Stimulated activated CD4-positive, alpha-beta T cell treated with anti-CD3 and anti-CD28 coated beads, Interleukin-2, amount 100 ng/mL, for 48 hours (primary cell): ENCODE data around the gene ENDOD1.
A peak's percentile ranks its signal among the peaks of the same experiment; 100 is the strongest.

Experiments used
- DNase-seq, 2 donors: peaks; one replicate each; pipeline ENCODE4 v3.0.0-alpha.2; 2020

The ENDOD1 gene

GRCh38 chr11:95078526-95078925, 11.1 kb upstream of the ENDOD1 start:
- DNase-seq: no peak

GRCh38 chr11:95081010-95081409, 8.6 kb upstream of the ENDOD1 start:
- DNase-seq: no peak

GRCh38 chr11:95081412-95081811, 8.2 kb upstream of the ENDOD1 start:
- DNase-seq: no peak

GRCh38 chr11:95082576-95083001, 7.1 kb upstream of the ENDOD1 start:
- no peak for DNase-seq

GRCh38 chr11:95084509-95084908, 5.1 kb upstream of the ENDOD1 start:
- DNase-seq: peak; percentile 33 to 41

GRCh38 chr11:95085117-95085816, 4.4 kb upstream of the ENDOD1 start:
- no peak for DNase-seq

- DNase-seq: no peak
Observed at GRCh38 chr11:95086151-95086550, 3.5 kb upstream of the ENDOD1 start.

- DNase-seq: no peak
Observed at GRCh38 chr11:95086836-95087570, 2.6 kb upstream of the ENDOD1 start.

GRCh38 chr11:95088946-95089619, 563 bp upstream of the ENDOD1 start:
- no peak for DNase-seq

GRCh38 chr11:95091663-95092180, 2.1 kb downstream of the ENDOD1 start:
- no peak for DNase-seq

GRCh38 chr11:95092549-95093324, 3.1 kb downstream of the ENDOD1 start:
- peak in 1 of 2 donors; percentile 36 for DNase-seq

- no peak for DNase-seq
Observed at GRCh38 chr11:95093548-95093947, 3.9 kb downstream of the ENDOD1 start.

- DNase-seq: no peak
Observed at GRCh38 chr11:95095858-95096587, 6.4 kb downstream of the ENDOD1 start.

GRCh38 chr11:95097209-95097608, 7.6 kb downstream of the ENDOD1 start:
- DNase-seq: no peak

GRCh38 chr11:95098826-95099225, 9.2 kb downstream of the ENDOD1 start:
- DNase-seq: no peak

- no peak for DNase-seq
Observed at GRCh38 chr11:95100191-95100648, 10.6 kb downstream of the ENDOD1 start.

GRCh38 chr11:95100856-95101507, 11.3 kb downstream of the ENDOD1 start:
- DNase-seq: no peak

- no peak for DNase-seq
Observed at GRCh38 chr11:95101935-95102334, 12.3 kb downstream of the ENDOD1 start.

- DNase-seq: no peak
Observed at GRCh38 chr11:95102733-95103132, 13.1 kb downstream of the ENDOD1 start.

- DNase-seq: no peak
Observed at GRCh38 chr11:95103701-95104100, 14.1 kb downstream of the ENDOD1 start.

GRCh38 chr11:95104121-95104830, 14.6 kb downstream of the ENDOD1 start:
- DNase-seq: no peak
